Colonic mucosa (tissue), 4 donors: ENCODE data around the gene INTS3. TPM values are rescaled to one million over a fixed set of nuclear protein-coding genes. Genes with fewer than 3 reads are reported as not detected.

Source experiments
- DNase-seq: peaks from one replicate; pipeline ENCODE4 v3.0.0-alpha.2; 2020
- H3K27ac ChIP-seq: fragments of 200-600 bp; one replicate; pipeline ENCODE4 v1.8.0; 2021
- H3K27me3 ChIP-seq: fragments of 200-600 bp; one replicate; pipeline ENCODE4 v1.8.0; 2021
- H3K36me3 ChIP-seq: fragments of 200-600 bp; one replicate; pipeline ENCODE4 v1.8.0; 2021
- H3K4me1 ChIP-seq: fragments of 200-600 bp; one replicate; pipeline ENCODE4 v1.8.0; 2021; ENCODE audit warnings: mild to moderate bottlenecking
- H3K4me3 ChIP-seq: fragments of 200-600 bp; one replicate; pipeline ENCODE4 v1.8.0; 2021
- H3K9ac ChIP-seq, 2 donors: one replicate each; pipeline ENCODE4 v1.7.0; 2013; ENCODE audit warnings: control low read depth in 2 of 2, low read depth in 2 of 2, low read length in 2 of 2
- H3K9me3 ChIP-seq: fragments of 200-600 bp; one replicate; pipeline ENCODE4 v1.8.0; 2021
- CTCF ChIP-seq: fragments of 200-600 bp; IDR thresholded peaks from one replicate; pipeline ENCODE4 v1.8.0; 2022; ENCODE audit warnings: antibody characterized with exemption, mild to moderate bottlenecking
- intact Hi-C: fragments of 100-400 bp; cut with DNase I; formaldehyde crosslinking; loops from one replicate; pipeline ENCODE4 v1.14.1; 2022
- total RNA-seq, 2 donors: library from RNA; stranded (reverse); fragmentation: NEBNext Ultra II Directional in 1 of 2; extraction: Animal tissue kit (Norgen Biotek cat#: 25700) in 1 of 2; gene quantifications; one replicate each; pipeline ENCODE4 v1.2.1, GENCODE V29; 2021
- donor health status: healthy.
- donor health status: DM: no; HTN: no; CAD: no.
- donor health status: DM: no; HTN: no; CAD: no.

Gene INTS3
- total RNA-seq, 2 donors from 2014 or later = 25.5 to 53.1 TPM

GRCh38 chr1:153786038-153786790 lies 58.4 kb downstream of the INTS3 start:
- no peak for DNase-seq
- no peak for TF ChIP-seq CTCF
- no peaks in the 10 kb centered on the region for H3K36me3 ChIP-seq
- intact Hi-C loops = no loop called here
- H3K4me3 ChIP-seq = no peak overlapping the region
- no peaks in the 10 kb centered on the region for H3K4me1 ChIP-seq
- no peak overlapping the region for H3K27ac ChIP-seq
- no peak overlapping the region for H3K9ac ChIP-seq
- H3K27me3 ChIP-seq = no peaks in the 10 kb centered on the region
- no peaks in the 10 kb centered on the region for H3K9me3 ChIP-seq

GRCh38 chr1:153789478-153790034 lies 61.7 kb downstream of the INTS3 start:
- H3K4me3 ChIP-seq = peak overlapping the region; percentile 22
- DNase-seq = no peak
- H3K9me3 ChIP-seq = no peaks in the 10 kb centered on the region
- no peaks in the 10 kb centered on the region for H3K27me3 ChIP-seq
- H3K9ac ChIP-seq = peak overlapping the region; percentile 20 to 30
- intact Hi-C loops = no loop called here
- no peak for TF ChIP-seq CTCF
- peak overlapping the region; percentile 74 for H3K27ac ChIP-seq
- H3K36me3 ChIP-seq = no peaks in the 10 kb centered on the region
- H3K4me1 ChIP-seq = no peaks in the 10 kb centered on the region

- Histone ChIP-seq H3K9me3 (no peaks in the 10 kb centered on the region), H3K9ac (peak overlapping the region; percentile 20 to 30), H3K36me3 (no peaks in the 10 kb centered on the region), H3K27ac (peak overlapping the region; percentile 74), H3K4me3 (no peak overlapping the region), H3K4me1 (no peaks in the 10 kb centered on the region), H3K27me3 (no peaks in the 10 kb centered on the region)
- peak; percentile 65 for DNase-seq
- TF ChIP-seq CTCF = no peak
- intact Hi-C loops = no loop called here
These were observed 62.6 kb downstream of the INTS3 start for GRCh38 chr1:153790313-153790965.

GRCh38 chr1:153790966-153791647 lies 63.3 kb downstream of the INTS3 start:
- H3K27ac ChIP-seq = peak overlapping the region; percentile 74
- no peaks in the 10 kb centered on the region for H3K36me3 ChIP-seq
- intact Hi-C loops = no loop called here
- TF ChIP-seq CTCF = no peak
- H3K9me3 ChIP-seq = no peaks in the 10 kb centered on the region
- H3K4me1 ChIP-seq = no peaks in the 10 kb centered on the region
- no peaks in the 10 kb centered on the region for H3K27me3 ChIP-seq
- H3K9ac ChIP-seq = peak overlapping the region in 1 of 2 donors; percentile 30
- H3K4me3 ChIP-seq = no peak overlapping the region
- DNase-seq = no peak

- H3K9me3 ChIP-seq = no peaks in the 10 kb centered on the region
- intact Hi-C loops = no loop called here
- TF ChIP-seq CTCF = no peak
- no peaks in the 10 kb centered on the region for H3K27me3 ChIP-seq
- H3K9ac ChIP-seq = peak overlapping the region in 1 of 2 donors; percentile 33
- H3K36me3 ChIP-seq = no peaks in the 10 kb centered on the region
- H3K4me3 ChIP-seq = no peak overlapping the region
- DNase-seq = no peak
- no peaks in the 10 kb centered on the region for H3K4me1 ChIP-seq
- peak overlapping the region; percentile 74 for H3K27ac ChIP-seq
These were observed 63.9 kb downstream of the INTS3 start for GRCh38 chr1:153791648-153792253.
